Spleen (tissue), 11 donors: ENCODE results near the gene EIF4H. TPM values are rescaled to one million over a fixed set of nuclear protein-coding genes. Genes with fewer than 3 reads are reported as not detected.

ENCODE experiments used
- DNase-seq: peaks from one replicate; pipeline ENCODE4 v3.0.0-alpha.2; 2020
- H3K27ac ChIP-seq, 8 donors: fragments of 200-600 bp; sonication (generic) in 7 of 8; 1 replicate in 4 of 8; 2 replicates in 4 of 8; pipeline versions ENCODE4 v1.5.0 to v1.8.0; 2016 to 2021; ENCODE audit warnings: inconsistent platforms in 4 of 8, mild to moderate bottlenecking in 4 of 8, moderate library complexity in 1 of 8
- H3K27me3 ChIP-seq, 7 donors: fragments of 200-600 bp; sonication (generic) in 6 of 7; replicated peaks in 1 of 7; 1 replicate in 4 of 7; 2 replicates in 3 of 7; pipeline versions ENCODE4 v1.5.0 to v1.8.0; 2016 to 2021; ENCODE audit warnings: inconsistent platforms in 3 of 7, mild to moderate bottlenecking in 1 of 7
- H3K36me3 ChIP-seq, 6 donors: fragments of 200-600 bp; sonication (generic) in 5 of 6; 1 replicate in 4 of 6; 2 replicates in 2 of 6; pipeline versions ENCODE4 v1.5.0 to v1.8.0; 2016 to 2021; ENCODE audit warnings: inconsistent platforms in 2 of 6
- H3K4me1 ChIP-seq, 6 donors: fragments of 200-600 bp; sonication (generic) in 5 of 6; 1 replicate in 3 of 6; 2 replicates in 3 of 6; pipeline versions ENCODE4 v1.5.0 to v1.8.0; 2016 to 2021; ENCODE audit warnings: inconsistent platforms in 3 of 6
- H3K4me3 ChIP-seq, 8 donors: fragments of 200-600 bp; sonication (generic) in 7 of 8; 1 replicate in 4 of 8; 2 replicates in 4 of 8; pipeline versions ENCODE4 v1.5.0 to v1.8.0; 2016 to 2021; ENCODE audit warnings: inconsistent platforms in 4 of 8, mild to moderate bottlenecking in 4 of 8, moderate library complexity in 2 of 8
- H3K9me3 ChIP-seq, 8 donors: fragments of 200-600 bp; sonication (generic) in 7 of 8; 1 replicate in 4 of 8; 2 replicates in 4 of 8; pipeline versions ENCODE4 v1.5.0 to v1.8.0; 2016 to 2021; ENCODE audit warnings: inconsistent platforms in 4 of 8
- POLR2A ChIP-seq, 3 donors: fragments of 450-650 bp; IDR thresholded peaks; one replicate each; pipeline ENCODE4 v1.5.1; 2017; ENCODE audit warnings: antibody characterized with exemption in 3 of 3, mild to moderate bottlenecking in 1 of 3
- POLR2AphosphoS5 ChIP-seq, 3 donors: sonication (generic); formaldehyde crosslinking; IDR thresholded peaks; one replicate each; pipeline ENCODE4 v1.5.1; 2017; ENCODE audit warnings: antibody characterized with exemption in 3 of 3
- WGBS, 5 donors: extraction: QIAGEN DNeasy Blood & Tissue Kit in 3 of 5; methylation state at CpG; one replicate each; pipeline versions ENCODE4 v1.1.5 to v1.1.7; 2013 to 2018; 5-methylcytosine and 5-hydroxymethylcytosine counted together
- intact Hi-C: fragments of 100-400 bp; cut with DNase I; formaldehyde crosslinking; loops from one replicate; pipeline ENCODE4 v1.15.0; 2023; ENCODE audit warnings: low total_unique reads
- polyA plus RNA-seq, 3 donors: library from polyadenylated mRNA; stranded (reverse); fragments of 200-250 nt; gene quantifications; one replicate each; pipeline ENCODE4 v1.2.1, GENCODE V29; 2013
- total RNA-seq, 7 donors: library from RNA; depleted of rRNA in 3 of 7; stranded (reverse); fragments of >200 nt in 3 of 7; fragmentation: NEBNext Ultra II Directional in 4 of 7; extraction: Animal tissue kit (Norgen Biotek cat#: 25700) in 4 of 7; gene quantifications; one replicate each; pipeline versions ENCODE4 v1.1.0 to v1.2.1, GENCODE V29; 2016 to 2021
- TF ChIP-seq, protein P1 (sequence below), 11 experiments: fragments of 200-600 bp in 7 of 11; fragments of 450-650 bp in 4 of 11; sonication (generic) in 4 of 11; IDR thresholded peaks in 8 of 11; conservative IDR thresholded peaks in 3 of 11; 1 replicate in 7 of 11; 2 replicates in 4 of 11; pipeline versions ENCODE4 v1.4.0 to v1.8.0; 2016 to 2021; ENCODE audit warnings: antibody characterized with exemption in 11 of 11, inconsistent platforms in 4 of 11, mild to moderate bottlenecking in 1 of 11
- donor health status: healthy with polysubstance abuse.
- donor health status: DM: no; HTN: no; CAD: no; lungs with moderate emphysema.
- donor health status: DM: no; HTN: no; CAD: no.
- donor health status: Bipolar disorder and iron deficiency.
- donor health status: healthy.
- donor health status: DM: no; HTN: no; CAD: no.
- donor health status: DM: yes; HTN: yes; CAD: no.

Gene EIF4H
- total and polyA plus RNA-seq, 10 donors: 75.5 to 224 (median 185) TPM

DNA sequence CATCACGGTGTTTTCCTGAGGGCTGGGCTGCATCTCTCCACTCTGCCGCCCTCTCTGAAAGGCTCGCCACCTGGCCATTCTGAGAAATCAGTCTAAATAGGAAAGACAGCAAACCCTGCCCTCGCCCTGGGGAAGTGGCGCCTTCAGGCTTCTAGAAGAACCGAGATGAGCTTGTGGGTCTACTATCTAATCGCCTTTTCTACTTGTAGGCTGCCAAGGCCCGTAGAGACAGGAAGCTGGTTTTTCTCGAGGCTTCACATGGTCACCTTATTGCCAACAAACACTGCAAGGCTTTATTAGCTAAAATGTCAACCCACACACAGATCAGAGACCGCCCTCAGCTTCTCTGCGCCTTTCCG, 57.1 kb downstream of the EIF4H start:
- intact Hi-C loops: no loop called here

DNA sequence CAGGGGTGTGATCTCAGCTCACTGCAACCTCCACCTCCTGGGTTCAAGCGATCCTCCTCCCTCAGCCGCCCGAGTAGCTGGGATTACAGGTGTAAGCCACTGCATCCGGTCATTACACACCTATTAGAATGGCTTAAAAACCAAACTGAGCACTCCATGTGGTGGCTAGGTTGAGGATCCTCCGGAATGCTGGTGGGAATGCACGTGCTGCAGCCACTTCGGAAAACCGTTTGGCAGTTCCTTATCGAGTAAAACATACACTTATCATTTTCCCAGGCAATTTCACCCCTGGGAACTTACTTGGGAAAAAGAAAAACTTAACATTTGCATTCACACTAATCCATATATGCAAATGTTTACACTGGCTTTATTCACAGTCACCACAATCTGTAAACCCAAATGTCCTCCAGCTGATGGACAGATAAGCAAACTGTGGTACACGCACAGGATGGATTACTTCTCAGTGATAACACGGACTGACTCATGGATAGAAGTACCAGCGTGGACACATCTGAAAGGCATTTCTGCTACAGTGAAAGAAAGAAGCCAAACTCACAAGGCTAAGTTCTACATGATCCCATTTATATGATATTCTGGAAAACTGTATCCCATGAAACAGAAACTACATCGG, 59.6 kb downstream of the EIF4H start:
- intact Hi-C loops: no loop called here
- Histone ChIP-seq H3K9me3 (no peaks in the 10 kb centered on the region), H3K27ac (peak overlapping the region in 1 of 8 donors; percentile 6), H3K4me3 (no peak overlapping the region), H3K27me3 (no peaks in the 10 kb centered on the region), H3K4me1 (peaks cover 0 to 61% (median 33%) of the 10 kb centered on the region in 6 donors), H3K36me3 (peaks cover 3 to 100% (median 77%) of the 10 kb centered on the region in 6 donors)
- no peak for DNase-seq
- TF ChIP-seq POLR2AphosphoS5 (IDR thresholded peaks at IDR 0.05) (no peak), POLR2A (IDR thresholded peaks at IDR 0.05) (no peak)
- TF ChIP-seq, protein P1, sequence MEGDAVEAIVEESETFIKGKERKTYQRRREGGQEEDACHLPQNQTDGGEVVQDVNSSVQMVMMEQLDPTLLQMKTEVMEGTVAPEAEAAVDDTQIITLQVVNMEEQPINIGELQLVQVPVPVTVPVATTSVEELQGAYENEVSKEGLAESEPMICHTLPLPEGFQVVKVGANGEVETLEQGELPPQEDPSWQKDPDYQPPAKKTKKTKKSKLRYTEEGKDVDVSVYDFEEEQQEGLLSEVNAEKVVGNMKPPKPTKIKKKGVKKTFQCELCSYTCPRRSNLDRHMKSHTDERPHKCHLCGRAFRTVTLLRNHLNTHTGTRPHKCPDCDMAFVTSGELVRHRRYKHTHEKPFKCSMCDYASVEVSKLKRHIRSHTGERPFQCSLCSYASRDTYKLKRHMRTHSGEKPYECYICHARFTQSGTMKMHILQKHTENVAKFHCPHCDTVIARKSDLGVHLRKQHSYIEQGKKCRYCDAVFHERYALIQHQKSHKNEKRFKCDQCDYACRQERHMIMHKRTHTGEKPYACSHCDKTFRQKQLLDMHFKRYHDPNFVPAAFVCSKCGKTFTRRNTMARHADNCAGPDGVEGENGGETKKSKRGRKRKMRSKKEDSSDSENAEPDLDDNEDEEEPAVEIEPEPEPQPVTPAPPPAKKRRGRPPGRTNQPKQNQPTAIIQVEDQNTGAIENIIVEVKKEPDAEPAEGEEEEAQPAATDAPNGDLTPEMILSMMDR (IDR thresholded peaks at IDR 0.05 in 8 of 11, conservative IDR thresholded peaks at IDR 0.05 in 3 of 11): no peak
- 88 to 94% (median 90%) methylated on average over 13 of the region's 13 CpGs for WGBS, 5 donors

More for the DNA sequence above, 57.1 kb downstream of the EIF4H start:
- Histone ChIP-seq H3K4me3 (no peak overlapping the region), H3K4me1 (peaks cover 0 to 83% (median 49%) of the 10 kb centered on the region in 6 donors), H3K27ac (peak overlapping the region in 7 of 8 donors; percentile 57 to 88 (median 79)), H3K27me3 (no peaks in the 10 kb centered on the region), H3K36me3 (peaks cover 3 to 95% (median 54%) of the 10 kb centered on the region in 6 donors), H3K9me3 (no peaks in the 10 kb centered on the region)
- TF ChIP-seq, protein P1 (IDR thresholded peaks at IDR 0.05 in 8 of 11, conservative IDR thresholded peaks at IDR 0.05 in 3 of 11): no peak
- TF ChIP-seq POLR2A (IDR thresholded peaks at IDR 0.05): no peak
- peak in 1 of 3 donors; percentile 49 for TF ChIP-seq POLR2AphosphoS5 (IDR thresholded peaks at IDR 0.05)
- DNase-seq: peak; percentile 84
- 49 to 72% (median 67%) methylated on average over 12 of the region's 12 CpGs for WGBS, 5 donors

DNA sequence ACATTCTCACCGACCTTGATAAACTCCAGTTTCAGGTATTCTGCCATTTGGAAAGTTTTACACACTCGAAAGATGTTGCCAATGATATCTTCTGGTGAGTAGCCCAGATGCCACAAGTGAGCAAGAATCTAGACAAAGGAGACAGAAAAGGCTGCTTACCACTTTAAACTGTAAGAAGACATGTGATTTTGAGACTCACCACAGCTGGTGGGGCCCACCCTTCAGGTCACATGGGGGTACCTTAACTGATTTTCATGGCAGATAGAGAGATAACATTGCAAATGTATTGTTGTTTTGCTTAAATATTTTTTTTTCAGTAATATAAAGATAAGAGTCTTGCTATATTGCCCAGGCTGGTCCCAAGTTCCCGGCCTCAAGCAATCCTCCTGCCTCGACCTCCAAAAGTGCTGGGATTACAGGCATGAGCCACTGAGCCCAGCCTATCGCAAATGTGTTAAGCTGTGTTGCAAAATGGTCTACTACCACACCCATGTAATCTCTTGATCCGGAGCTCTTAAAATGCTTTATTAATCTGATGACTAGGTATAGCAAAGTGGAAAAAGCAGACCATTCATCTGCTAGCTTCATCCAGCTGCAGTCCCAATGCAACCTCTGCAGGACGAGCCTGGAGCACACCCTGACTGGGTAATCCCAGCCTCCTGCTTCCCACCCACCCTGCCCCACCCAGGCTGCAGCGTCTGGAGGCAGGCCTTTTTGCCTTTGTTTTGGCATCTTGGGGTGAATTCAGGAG, 61.5 kb downstream of the EIF4H start:
- Histone ChIP-seq H3K4me3 (no peak overlapping the region), H3K27ac (no peak overlapping the region), H3K36me3 (peaks cover 3 to 100% (median 90%) of the 10 kb centered on the region in 6 donors), H3K27me3 (no peaks in the 10 kb centered on the region), H3K4me1 (peaks cover 0 to 45% (median 15%) of the 10 kb centered on the region in 6 donors), H3K9me3 (no peaks in the 10 kb centered on the region)
- no peak for DNase-seq
- intact Hi-C loops: no loop called here
- WGBS, 5 donors: 82 to 94% (median 87%) methylated on average over 8 of the region's 8 CpGs
- TF ChIP-seq, protein P1 (IDR thresholded peaks at IDR 0.05 in 8 of 11, conservative IDR thresholded peaks at IDR 0.05 in 3 of 11): no peak
- TF ChIP-seq POLR2A (IDR thresholded peaks at IDR 0.05) (no peak), POLR2AphosphoS5 (IDR thresholded peaks at IDR 0.05) (no peak)

DNA sequence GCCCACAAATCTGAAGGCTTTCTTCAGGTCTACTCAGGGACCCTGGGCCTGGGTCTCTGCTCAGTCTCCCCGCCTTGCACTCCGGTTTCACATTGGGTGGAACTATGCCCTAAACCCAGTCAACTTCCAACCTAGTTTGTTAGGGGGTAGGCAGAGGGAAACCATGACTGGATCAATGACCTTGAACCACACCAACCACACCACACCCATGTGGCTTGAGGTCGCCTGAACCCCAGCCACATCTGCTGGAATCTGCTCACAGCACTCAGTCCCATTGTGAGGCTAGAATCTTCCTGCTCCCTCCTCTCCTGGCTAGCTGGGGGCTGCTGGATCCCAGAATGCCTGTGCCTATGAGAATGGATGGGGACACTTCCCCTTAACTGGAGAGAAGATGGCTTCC, 62.1 kb downstream of the EIF4H start:
- intact Hi-C loops: no loop called here
- no peak overlapping the region for H3K27ac ChIP-seq
- H3K4me3 ChIP-seq: no peak overlapping the region
- peaks cover 3 to 100% (median 90%) of the 10 kb centered on the region in 6 donors for H3K36me3 ChIP-seq
- peaks cover 0 to 45% (median 12%) of the 10 kb centered on the region in 6 donors for H3K4me1 ChIP-seq
- H3K9me3 ChIP-seq: no peaks in the 10 kb centered on the region
- no peak for DNase-seq
- H3K27me3 ChIP-seq: no peaks in the 10 kb centered on the region
- WGBS, 5 donors: 79 to 96% (median 85%) methylated on average over 3 of the region's 3 CpGs
- no peak for TF ChIP-seq POLR2A (IDR thresholded peaks at IDR 0.05)
- TF ChIP-seq, protein P1 (IDR thresholded peaks at IDR 0.05 in 8 of 11, conservative IDR thresholded peaks at IDR 0.05 in 3 of 11): no peak
- no peak for TF ChIP-seq POLR2AphosphoS5 (IDR thresholded peaks at IDR 0.05)
